Endothelial cell of umbilical vein (primary cell): Measurements from ENCODE around the gene METTL8. TPM values are rescaled to one million over a fixed set of nuclear protein-coding genes. Genes with fewer than 3 reads are reported as not detected.

Experiments used
- BruUV-seq: library from RNA; stranded (reverse); fragments of 400-500 nt; replicated peaks from 2 replicates; lab custom pipeline; 2021; lab: Mats Ljungman, UMichigan
- CTCF ChIA-PET: fragments of 300-600, 350-600 bp; sonication (Branson Sonifier 250); formaldehyde crosslinking; loops from one replicate; lab custom pipeline; 2021; ENCODE audit warnings: antibody characterized with exemption, inconsistent platforms; lab: Charles Lee
- POLR2A ChIA-PET: fragments of 300-600, 350-600 bp; sonication (Branson Sonifier 250); formaldehyde crosslinking; loops from one replicate; lab custom pipeline; 2021; ENCODE audit warnings: antibody characterized with exemption, inconsistent platforms; lab: Charles Lee
- DNase-seq: peaks from one replicate; pipeline ENCODE4 v3.0.0-alpha.2; 2011; ENCODE audit warnings: low read depth, low spot score
- FAIRE-seq: peaks from 2 replicates; lab custom pipeline; 2011; peaks lifted over from hg19 to GRCh38; lab: Jason Lieb, UNC
- H2AFZ ChIP-seq: 2 replicates; pipeline ENCODE4 v1.6.0; 2012; ENCODE audit warnings: low read depth, low read length, control low read depth, inconsistent platforms
- H3K27ac ChIP-seq: 2 replicates; pipeline ENCODE4 v1.5.1; 2011; ENCODE audit warnings: low read depth, mild to moderate bottlenecking, control low read depth, low read length, moderate library complexity; ENCODE audit not compliant: insufficient read depth
- H3K27me3 ChIP-seq, 2 experiments: 2 replicates each; pipeline versions ENCODE4 v1.6.0 to v1.6.1; 2011; ENCODE audit warnings: low read length in 2 of 2, mixed read lengths in 1 of 2; ENCODE audit not compliant: control insufficient read depth in 2 of 2, insufficient read depth in 2 of 2
- H3K36me3 ChIP-seq, 2 experiments: 2 replicates in 1 of 2; 3 replicates in 1 of 2; pipeline ENCODE4 v1.5.1; 2011; ENCODE audit warnings: low read length in 2 of 2, mild to moderate bottlenecking in 1 of 2, moderate library complexity in 1 of 2; ENCODE audit not compliant: control insufficient read depth in 2 of 2, insufficient read depth in 2 of 2; ENCODE audit errors: extremely low read depth in 1 of 2
- H3K4me1 ChIP-seq: 3 replicates; pipeline ENCODE4 v1.5.1; 2011; ENCODE audit warnings: mild to moderate bottlenecking, low read length; ENCODE audit not compliant: control insufficient read depth, insufficient read depth; ENCODE audit errors: extremely low read depth
- H3K4me2 ChIP-seq: 2 replicates; pipeline ENCODE4 v1.6.1; 2011; ENCODE audit warnings: low read length, control low read depth, mixed read lengths; ENCODE audit not compliant: insufficient read depth
- H3K4me3 ChIP-seq, 3 experiments: fragments of 200-600 bp in 1 of 3; sonication (generic), shearing (Covaris generic) in 1 of 3; replicated peaks in 1 of 3; 2 replicates each; pipeline ENCODE4 v1.5.1; 2011 to 2016; ENCODE audit warnings: control low read depth in 3 of 3, low read length in 3 of 3, mild to moderate bottlenecking in 2 of 3, inconsistent platforms in 1 of 3, low read depth in 1 of 3, moderate library complexity in 1 of 3; ENCODE audit not compliant: insufficient read depth in 1 of 3
- H3K79me2 ChIP-seq: 2 replicates; pipeline ENCODE4 v1.6.0; 2012; ENCODE audit warnings: low read length, inconsistent platforms; ENCODE audit not compliant: control insufficient read depth, insufficient read depth
- H3K9ac ChIP-seq: replicated peaks from 2 replicates; pipeline ENCODE3; 2011; ENCODE audit warnings: low read length, control low read depth; ENCODE audit not compliant: insufficient read depth; ENCODE audit errors: extremely low read depth
- H3K9me1 ChIP-seq: replicated peaks from 3 replicates; pipeline ENCODE4 v1.6.0; 2011; ENCODE audit warnings: mild to moderate bottlenecking, low read length; ENCODE audit not compliant: control insufficient read depth, insufficient read depth; ENCODE audit errors: extremely low read depth
- H3K9me3 ChIP-seq: replicated peaks from 2 replicates; pipeline ENCODE4 v1.5.1; 2012; ENCODE audit warnings: low read length, inconsistent platforms; ENCODE audit not compliant: control insufficient read depth, insufficient read depth
- H4K20me1 ChIP-seq: replicated peaks from 2 replicates; pipeline ENCODE3; 2011; ENCODE audit warnings: mild to moderate bottlenecking, low read length; ENCODE audit not compliant: control insufficient read depth, insufficient read depth; ENCODE audit errors: extremely low read depth
- CTCF ChIP-seq, 2 donors: IDR thresholded peaks; 1 replicate in 1 of 2; 2 replicates in 1 of 2; pipeline ENCODE4 v1.5.1; 2011; ENCODE audit warnings: low read length in 2 of 2, mild to moderate bottlenecking in 2 of 2, moderate library complexity in 2 of 2, control low read depth in 1 of 2, inconsistent platforms in 1 of 2, low read depth in 1 of 2; ENCODE audit not compliant: insufficient read depth in 1 of 2; ENCODE audit errors: extremely low read depth in 1 of 2
- EZH2 ChIP-seq: IDR thresholded peaks from 2 replicates; pipeline ENCODE4 v1.6.1; 2012; ENCODE audit warnings: borderline replicate concordance, low read depth, mild to moderate bottlenecking, moderate library complexity, low read length, inconsistent platforms; ENCODE audit not compliant: severe bottlenecking
- FOS ChIP-seq: IDR thresholded peaks from 2 replicates; pipeline ENCODE4 v1.6.1; 2011; ENCODE audit warnings: mild to moderate bottlenecking, low read length, moderate library complexity, borderline replicate concordance; ENCODE audit not compliant: insufficient read depth
- GATA2 ChIP-seq: IDR thresholded peaks from 2 replicates; pipeline ENCODE4 v1.7.0; 2011; ENCODE audit warnings: low read depth, mild to moderate bottlenecking, moderate library complexity, mixed read lengths, low read length; ENCODE audit not compliant: insufficient read length, insufficient read depth
- JUN ChIP-seq: IDR thresholded peaks from 2 replicates; pipeline ENCODE4 v1.6.1; 2011; ENCODE audit warnings: borderline replicate concordance, low read depth; ENCODE audit not compliant: insufficient read length, insufficient read depth
- MAX ChIP-seq: IDR thresholded peaks from 2 replicates; pipeline ENCODE4 v1.6.1; 2011; ENCODE audit not compliant: insufficient read depth, insufficient read length
- MYC ChIP-seq: IDR thresholded peaks from one replicate; pipeline ENCODE4 v1.6.1; 2011; ENCODE audit warnings: mild to moderate bottlenecking, low read depth, low read length
- POLR2A ChIP-seq: IDR thresholded peaks from 2 replicates; pipeline ENCODE4 v1.6.1; 2012; ENCODE audit warnings: low read depth, mild to moderate bottlenecking, control low read depth, low read length
- POLR2AphosphoS5 ChIP-seq: IDR thresholded peaks from 2 replicates; pipeline ENCODE4 v1.6.1; 2012; ENCODE audit warnings: low read depth, mild to moderate bottlenecking, control low read depth, low read length, moderate library complexity; ENCODE audit not compliant: insufficient read depth
- dilution Hi-C: fragments of 300-500 bp; cut with MboI; formaldehyde crosslinking; loops from one replicate; pipeline ENCODE4 v1.15.0; 2019; ENCODE audit warnings: low sequenced_read_pairs; ENCODE audit not compliant: extremely low pct_ligation_motif_present
- intact Hi-C: fragments of 100-400 bp; cut with micrococcal nuclease; formaldehyde crosslinking; loops from one replicate; pipeline ENCODE4 v1.10.0; 2022
- polyA plus RNA-seq, 4 experiments: library from polyadenylated mRNA; depleted of rRNA in 3 of 4; stranded (reverse) in 3 of 4; unstranded in 1 of 4; fragments of >200 nt; gene quantifications; 2 replicates each; pipeline versions ENCODE4 v1.2.1 to v1.2.3, GENCODE V29; 2011 to 2012; ENCODE audit warnings: missing spikeins in 1 of 4
- total RNA-seq: library from RNA; stranded (reverse); gene quantifications from 2 replicates; pipeline ENCODE4 v1.2.3, GENCODE V29; 2021

METTL8 gene
- total and polyA plus RNA-seq, 2 donors (not counting 3 experiments of a cell fraction or from before 2014, with no cell fraction given): 7.0 to 20.2 TPM

- intact Hi-C loops (no loop called here), dilution Hi-C loops (no loop called here)
- Histone ChIP-seq H3K27me3 (no peaks in the 10 kb centered on the region), H3K79me2 (no peaks in the 10 kb centered on the region), H2AFZ (no peak overlapping the region), H3K9me3 (no peaks in the 10 kb centered on the region), H4K20me1 (no peaks in the 10 kb centered on the region), H3K9ac (no peak overlapping the region), H3K27ac (no peak overlapping the region), H3K9me1 (no peaks in the 10 kb centered on the region), H3K4me1 (peaks cover 15% of the 10 kb centered on the region), H3K4me3 (no peak overlapping the region), H3K36me3 (no peaks in the 10 kb centered on the region), H3K4me2 (no peak overlapping the region)
- POLR2A ChIA-PET: no interaction called here
- CTCF ChIA-PET: interaction anchor here (0.7 to 1.8 kb wide), 3 partner anchors 27 to 215 kb away, joined by 3 to 5 read pairs (median 4); no protein-coding TSS in a partner anchor
- no peak for FAIRE-seq
- TF ChIP-seq MAX (no peak), FOS (no peak)
- DNase-seq: no peak
- BruUV-seq: no TSS peak
These were observed 44.5 kb downstream of the METTL8 start for GRCh38 chr2:171389325-171389724.

GRCh38 chr2:171387052-171387451 is 46.7 kb downstream of the METTL8 start:
- POLR2A ChIA-PET: no interaction called here
- no peak for FAIRE-seq

More at GRCh38 chr2:171387052-171387451, 46.7 kb downstream of the METTL8 start:
- no peak overlapping the region for H3K4me2 ChIP-seq
- H3K27me3 ChIP-seq: no peaks in the 10 kb centered on the region
- H3K4me1 ChIP-seq: peaks cover 15% of the 10 kb centered on the region
- no peak for DNase-seq
- H3K27ac ChIP-seq: no peak overlapping the region
- dilution Hi-C loops: no loop called here
- TF ChIP-seq MAX (no peak), POLR2AphosphoS5 (no peak), GATA2 (no peak), JUN (no peak), EZH2 (no peak), MYC (no peak), FOS (no peak), POLR2A (no peak), CTCF (IDR thresholded peaks at IDR 0.05; ENCODE audit: extremely low read depth in 1 of 2, insufficient read depth in 1 of 2, low read depth in 1 of 2, low read length in 2 of 2) (no peak)
- H3K9ac ChIP-seq: no peak overlapping the region
- no TSS peak for BruUV-seq
- CTCF ChIA-PET: no interaction called here
- H3K9me3 ChIP-seq: no peaks in the 10 kb centered on the region
- H3K36me3 ChIP-seq: no peaks in the 10 kb centered on the region
- intact Hi-C loops: no loop called here
- no peaks in the 10 kb centered on the region for H4K20me1 ChIP-seq
- no peak overlapping the region for H3K4me3 ChIP-seq
- H2AFZ ChIP-seq: no peak overlapping the region
- no peaks in the 10 kb centered on the region for H3K9me1 ChIP-seq
- H3K79me2 ChIP-seq: no peaks in the 10 kb centered on the region
